ENCODE measurements around the gene LRIT3.

LRIT3 gene

DNA sequence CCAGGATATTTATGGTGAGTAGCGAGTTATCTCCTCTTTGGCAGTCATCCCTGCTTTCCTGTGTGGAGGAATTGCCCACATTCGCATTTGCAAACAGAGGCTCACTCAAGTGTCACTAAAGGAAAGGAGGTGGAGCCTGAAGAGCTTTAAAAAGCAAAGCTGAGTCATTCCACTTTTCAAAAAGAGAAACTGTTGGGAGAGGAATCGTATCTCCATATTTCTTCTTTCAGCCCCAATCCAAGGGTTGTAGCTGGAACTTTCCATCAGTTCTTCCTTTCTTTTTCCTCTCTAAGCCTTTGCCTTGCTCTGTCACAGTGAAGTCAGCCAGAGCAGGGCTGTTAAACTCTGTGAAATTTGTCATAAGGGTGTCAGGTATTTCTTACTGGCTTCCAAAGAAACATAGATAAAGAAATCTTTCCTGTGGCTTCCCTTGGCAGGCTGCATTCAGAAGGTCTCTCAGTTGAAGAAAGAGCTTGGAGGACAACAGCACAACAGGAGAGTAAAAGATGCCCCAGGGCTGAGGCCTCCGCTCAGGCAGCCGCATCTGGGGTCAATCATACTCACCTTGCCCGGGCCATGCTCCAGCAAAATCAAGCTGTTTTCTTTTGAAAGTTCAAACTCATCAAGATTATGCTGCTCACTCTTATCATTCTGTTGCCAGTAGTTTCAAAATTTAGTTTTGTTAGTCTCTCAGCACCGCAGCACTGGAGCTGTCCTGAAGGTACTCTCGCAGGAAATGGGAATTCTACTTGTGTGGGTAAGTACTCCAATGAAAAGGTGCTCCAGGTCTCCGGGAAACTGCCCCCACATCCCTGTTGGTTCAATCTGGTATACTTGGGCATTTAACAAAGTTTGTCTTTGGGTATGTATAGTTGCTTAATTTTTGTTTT is 65.0 kb downstream of the LRIT3 start, which contains the start of gene EGF:
Gene EGF, plus strand, starts transcription at position 178 of the 890 bp plus-strand sequence. Its CDS starts 453 bp downstream, at position 631.
- no peak for TF ChIP-seq ZFX (IDR thresholded peaks at IDR 0.05)
- TF ChIP-seq, protein P1, sequence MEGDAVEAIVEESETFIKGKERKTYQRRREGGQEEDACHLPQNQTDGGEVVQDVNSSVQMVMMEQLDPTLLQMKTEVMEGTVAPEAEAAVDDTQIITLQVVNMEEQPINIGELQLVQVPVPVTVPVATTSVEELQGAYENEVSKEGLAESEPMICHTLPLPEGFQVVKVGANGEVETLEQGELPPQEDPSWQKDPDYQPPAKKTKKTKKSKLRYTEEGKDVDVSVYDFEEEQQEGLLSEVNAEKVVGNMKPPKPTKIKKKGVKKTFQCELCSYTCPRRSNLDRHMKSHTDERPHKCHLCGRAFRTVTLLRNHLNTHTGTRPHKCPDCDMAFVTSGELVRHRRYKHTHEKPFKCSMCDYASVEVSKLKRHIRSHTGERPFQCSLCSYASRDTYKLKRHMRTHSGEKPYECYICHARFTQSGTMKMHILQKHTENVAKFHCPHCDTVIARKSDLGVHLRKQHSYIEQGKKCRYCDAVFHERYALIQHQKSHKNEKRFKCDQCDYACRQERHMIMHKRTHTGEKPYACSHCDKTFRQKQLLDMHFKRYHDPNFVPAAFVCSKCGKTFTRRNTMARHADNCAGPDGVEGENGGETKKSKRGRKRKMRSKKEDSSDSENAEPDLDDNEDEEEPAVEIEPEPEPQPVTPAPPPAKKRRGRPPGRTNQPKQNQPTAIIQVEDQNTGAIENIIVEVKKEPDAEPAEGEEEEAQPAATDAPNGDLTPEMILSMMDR (conservative IDR thresholded peaks at IDR 0.05) = no peak
- H3K27ac ChIP-seq = peak within 1 kb of the TSS; percentile 63

DNA sequence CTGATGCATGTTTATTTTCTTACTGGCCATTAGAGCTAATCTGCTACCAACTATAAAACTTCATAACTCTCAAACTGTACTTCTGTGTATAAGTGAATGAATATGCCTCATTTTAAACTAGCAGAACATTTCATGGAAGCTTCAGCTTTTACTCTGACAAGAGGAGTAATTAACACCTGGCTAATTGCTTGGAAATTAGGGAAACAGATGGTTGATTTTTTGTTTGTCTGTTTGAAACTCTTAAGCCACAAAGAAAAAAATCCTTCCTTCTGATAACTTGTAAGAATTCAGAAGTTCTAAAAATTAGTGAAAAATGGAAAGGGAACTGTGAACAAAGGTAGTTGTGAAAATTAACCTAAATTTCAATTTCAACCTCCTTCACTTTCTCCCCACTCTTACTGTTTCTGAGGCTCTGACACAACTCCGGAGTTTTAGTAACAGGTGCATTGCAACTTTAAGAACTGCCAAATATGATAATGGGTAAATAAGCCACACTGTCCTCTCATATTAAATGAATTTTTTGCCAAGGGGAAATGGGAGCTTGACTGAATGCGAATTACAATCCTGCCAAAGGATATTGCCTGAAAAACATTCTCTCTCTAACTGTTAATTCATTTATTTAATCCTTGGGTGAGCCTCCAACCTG is 65.8 kb downstream of the LRIT3 start:
- peak overlapping the region; percentile 59; the same call in 1 of the 2 replicates for H3K27ac ChIP-seq
- no peak for TF ChIP-seq ZFX (IDR thresholded peaks at IDR 0.05)
- TF ChIP-seq, protein P1 (conservative IDR thresholded peaks at IDR 0.05) = no peak

DNA sequence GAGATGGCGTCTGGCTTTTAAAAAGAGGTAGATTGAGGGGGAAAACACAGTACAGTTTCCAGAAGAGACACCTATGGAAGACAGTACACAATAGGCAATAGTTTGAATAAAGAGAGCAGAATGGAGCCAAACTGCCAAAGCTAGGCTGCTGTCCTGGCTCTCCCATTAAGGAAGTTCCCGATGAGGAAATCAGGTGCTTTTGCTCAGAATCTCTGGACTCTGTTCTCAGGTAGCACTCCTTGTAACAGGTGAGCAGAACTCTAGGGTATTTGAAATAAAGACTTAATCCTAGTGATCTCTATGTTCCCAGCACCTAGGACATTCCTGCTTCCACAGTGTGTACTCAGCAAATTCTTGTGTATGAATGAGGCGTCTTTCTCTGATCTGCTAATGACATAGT is 66.4 kb downstream of the LRIT3 start:
- peak overlapping the region; percentile 59; the same call in 1 of the 2 replicates for H3K27ac ChIP-seq
- TF ChIP-seq, protein P1 (conservative IDR thresholded peaks at IDR 0.05) = no peak
- TF ChIP-seq ZFX (IDR thresholded peaks at IDR 0.05) = no peak

DNA sequence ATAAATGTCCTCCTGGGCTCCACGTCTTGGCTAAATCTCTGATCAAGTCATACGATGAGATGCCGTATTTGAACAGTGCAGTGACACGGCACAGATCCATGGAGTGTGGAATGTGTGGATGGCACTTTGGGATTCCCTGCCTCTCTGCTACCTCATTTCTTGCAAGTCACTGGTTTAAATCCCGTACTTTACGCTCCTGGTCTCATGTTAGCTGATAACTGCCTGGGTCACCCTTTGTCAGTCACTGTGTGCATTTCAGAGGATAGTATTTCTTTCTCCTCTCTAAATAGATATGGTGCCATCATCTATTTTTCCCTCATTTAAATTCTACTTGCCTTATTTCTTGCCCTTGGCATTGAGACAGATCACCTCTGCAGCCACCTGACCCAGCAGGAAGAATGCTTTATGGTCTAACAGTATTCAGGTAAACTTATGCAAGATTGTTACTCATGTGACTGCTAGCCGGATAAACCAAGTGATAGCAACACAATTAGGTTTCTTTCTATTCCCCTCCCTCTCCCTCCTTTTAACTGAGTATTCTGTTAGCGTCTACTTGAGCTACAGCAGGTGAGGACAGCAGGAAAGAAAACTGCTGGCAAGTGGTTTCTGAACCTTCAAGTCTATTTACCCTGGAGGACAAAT is 67.6 kb downstream of the LRIT3 start:
- no peak for TF ChIP-seq ZFX (IDR thresholded peaks at IDR 0.05)
- TF ChIP-seq, protein P1 (conservative IDR thresholded peaks at IDR 0.05) = no peak
- peak overlapping the region; percentile 59; the same call in 1 of the 2 replicates for H3K27ac ChIP-seq

DNA sequence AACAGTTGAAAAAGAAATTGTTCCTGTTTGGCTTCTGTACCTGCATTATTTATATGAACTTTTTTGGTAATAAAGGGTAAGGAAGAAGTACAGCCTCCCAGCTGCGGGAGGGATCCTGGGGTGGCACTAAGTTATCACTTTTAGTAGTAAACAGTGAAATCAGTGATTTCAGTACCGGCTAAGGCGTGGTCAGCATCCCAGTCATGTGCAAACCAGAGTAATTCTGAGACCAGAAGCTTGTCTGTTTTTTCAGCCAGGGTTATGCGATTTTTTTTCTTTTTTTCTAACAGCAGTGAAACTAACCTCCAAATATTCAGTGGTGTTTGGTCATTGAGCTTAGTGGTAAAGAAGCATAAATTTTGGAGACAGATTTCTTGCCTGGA is 68.1 kb downstream of the LRIT3 start:
- H3K27ac ChIP-seq = peak overlapping the region; percentile 59; the same call in 1 of the 2 replicates
- TF ChIP-seq, protein P1 (conservative IDR thresholded peaks at IDR 0.05) = no peak
- no peak for TF ChIP-seq ZFX (IDR thresholded peaks at IDR 0.05)

DNA sequence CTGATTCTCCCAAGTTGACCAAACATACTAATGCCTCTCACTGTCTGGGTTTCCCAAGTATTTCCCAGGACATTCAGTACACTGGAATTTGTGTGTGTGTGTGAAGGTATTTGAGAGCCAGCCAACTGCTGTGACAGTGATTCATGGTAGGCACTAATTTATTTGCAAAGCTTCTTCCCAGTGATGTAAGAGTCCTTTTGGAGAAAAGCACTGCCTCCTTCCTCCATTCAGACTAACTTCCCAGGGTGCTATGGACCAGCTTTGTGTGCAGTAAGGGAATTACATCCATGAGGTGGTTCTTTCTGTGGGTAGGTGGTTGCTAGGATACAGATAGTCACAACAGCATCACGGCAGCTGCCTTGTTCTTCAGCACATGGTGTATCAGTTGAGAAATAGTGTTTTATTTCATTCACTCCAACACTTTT is 73.5 kb downstream of the LRIT3 start:
- H3K27ac ChIP-seq = no peak overlapping the region
- TF ChIP-seq, protein P1 (conservative IDR thresholded peaks at IDR 0.05) = no peak
- no peak for TF ChIP-seq ZFX (IDR thresholded peaks at IDR 0.05)
